Caco-2 (cell line): ENCODE data around the gene MAD1L1. TPM values are rescaled to one million over a fixed set of nuclear protein-coding genes. Genes with fewer than 3 reads are reported as not detected.
"Not testable (repeated sequence)": the region's sequence is repeated elsewhere in the genome, so short reads cannot be mapped to it uniquely, and the experiment has no call there.

Source experiments
- BruUV-seq: library from RNA; stranded (reverse); fragments of 400-500 nt; replicated peaks from 2 replicates; lab custom pipeline; 2021; lab: Mats Ljungman, UMichigan
- CTCF ChIA-PET: fragments of 300-600 bp; sonication (Branson Sonifier 250); formaldehyde crosslinking; loops from one replicate; lab custom pipeline; 2022; ENCODE audit warnings: antibody characterized with exemption; lab: Charles Lee
- POLR2A ChIA-PET: fragments of 300-600 bp; sonication (Branson Sonifier 250); formaldehyde crosslinking; loops from one replicate; lab custom pipeline; 2022; ENCODE audit warnings: antibody characterized with exemption; lab: Charles Lee
- DNase-seq, 2 experiments: peaks; one replicate each; pipeline versions ENCODE4 v3.0.0 to v3.0.0-alpha.2; 2020 to 2022
- H3K27me3 ChIP-seq: replicated peaks from 2 replicates; pipeline ENCODE4 v1.6.0; 2011; ENCODE audit warnings: low read length; ENCODE audit not compliant: control insufficient read depth, insufficient read depth
- H3K36me3 ChIP-seq: 2 replicates; pipeline ENCODE4 v1.5.1; 2011; ENCODE audit warnings: low read length; ENCODE audit not compliant: control insufficient read depth, insufficient read depth
- H3K4me1 ChIP-seq: fragments of 250-450 bp; sonication (Bioruptor Pico); 2 replicates; pipeline ENCODE4 v1.5.1; 2020; ENCODE audit warnings: mild to moderate bottlenecking
- H3K4me3 ChIP-seq: 2 replicates; pipeline ENCODE4 v1.5.1; 2011; ENCODE audit warnings: low read depth, mild to moderate bottlenecking, control low read depth, low read length
- H3K9me3 ChIP-seq: fragments of 250-450 bp; sonication (Bioruptor Pico); 2 replicates; pipeline ENCODE4 v1.5.1; 2020; ENCODE audit warnings: mild to moderate bottlenecking, moderate library complexity
- H3K27ac Mint-ChIP-seq: one replicate; pipeline ENCODE4 v1.8.0; 2022; ENCODE audit warnings: mixed read lengths; ENCODE audit not compliant: unreplicated experiment
- H3K27me3 Mint-ChIP-seq: one replicate; pipeline ENCODE4 v1.8.0; 2022; ENCODE audit warnings: mixed read lengths; ENCODE audit not compliant: insufficient read depth, unreplicated experiment
- H3K36me3 Mint-ChIP-seq: one replicate; pipeline ENCODE4 v1.8.0; 2022; ENCODE audit warnings: mild to moderate bottlenecking, mixed read lengths; ENCODE audit not compliant: insufficient read depth, unreplicated experiment
- H3K4me1 Mint-ChIP-seq: one replicate; pipeline ENCODE4 v1.8.0; 2022; ENCODE audit warnings: low read depth, mixed read lengths; ENCODE audit not compliant: unreplicated experiment
- H3K4me3 Mint-ChIP-seq: one replicate; pipeline ENCODE4 v1.8.0; 2022; ENCODE audit warnings: mild to moderate bottlenecking, moderate library complexity, mixed read lengths; ENCODE audit not compliant: unreplicated experiment
- H3K9me3 Mint-ChIP-seq: one replicate; pipeline ENCODE4 v1.8.0; 2022; ENCODE audit warnings: mixed read lengths; ENCODE audit not compliant: unreplicated experiment
- intact Hi-C: fragments of 100-400 bp; cut with micrococcal nuclease; formaldehyde crosslinking; loops from one replicate; pipeline ENCODE4 v1.10.0; 2022; ENCODE audit not compliant: unreplicated experiment
- total RNA-seq: library from RNA; stranded (reverse); gene quantifications from 2 replicates; pipeline ENCODE4 v1.2.3, GENCODE V29; 2022
- TF ChIP-seq, protein P1 (sequence below), 2 experiments: fragments of 200-600 bp in 1 of 2; IDR thresholded peaks; 1 replicate in 1 of 2; 2 replicates in 1 of 2; pipeline versions ENCODE4 v1.5.1 to v1.8.0; 2011 to 2022; ENCODE audit warnings: antibody characterized with exemption in 1 of 2, control low read depth in 1 of 2, inconsistent platforms in 1 of 2, low read depth in 1 of 2, low read length in 1 of 2, mild to moderate bottlenecking in 1 of 2, moderate library complexity in 1 of 2; ENCODE audit not compliant: insufficient read depth in 1 of 2, severe bottlenecking in 1 of 2, unreplicated experiment in 1 of 2

Gene MAD1L1
- total RNA-seq, 1 experiment from 2014 or later, result 58.6 TPM

DNA sequence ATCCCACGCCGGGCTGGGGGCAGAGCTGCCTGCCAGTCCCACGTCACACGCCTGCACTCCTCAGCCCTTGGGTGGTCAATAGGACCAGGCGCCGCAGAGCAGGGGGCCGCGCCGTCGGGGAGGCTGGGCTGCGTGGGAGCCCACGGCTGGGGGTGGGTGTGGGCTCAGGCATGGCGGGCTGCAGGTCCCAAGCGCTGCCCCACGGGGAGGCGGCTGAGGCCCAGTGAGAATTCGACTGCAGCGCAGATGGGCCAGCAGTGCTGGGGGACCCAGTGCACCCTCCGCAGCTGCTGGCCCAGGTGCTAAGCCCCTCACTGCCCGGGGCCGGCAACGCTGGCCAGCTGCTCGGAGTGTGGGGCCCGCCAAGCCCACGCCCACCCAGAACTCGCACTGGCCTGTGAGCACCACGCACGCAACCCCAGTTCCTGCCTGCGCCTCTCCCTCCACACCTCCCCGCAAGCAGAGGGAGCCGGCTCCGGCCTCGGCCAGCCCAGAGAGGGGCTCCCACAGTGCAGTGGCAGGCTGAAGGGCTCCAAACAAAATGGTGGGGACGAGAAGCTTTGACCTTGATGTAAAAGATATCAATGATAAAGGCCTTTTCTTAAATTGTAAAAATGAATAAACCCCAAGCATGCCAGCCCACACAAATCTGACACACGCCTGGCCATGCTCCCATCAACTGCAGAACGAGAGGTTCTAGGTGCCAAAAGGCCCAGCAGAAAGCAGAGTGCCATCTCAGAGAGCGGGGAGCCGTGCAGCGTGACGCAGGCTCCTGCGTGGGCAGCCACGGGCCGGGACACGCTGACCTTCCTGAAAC lies 255.5 kb downstream of the MAD1L1 start:
- Histone ChIP-seq H3K36me3 (peaks cover 2% of the 10 kb centered on the region), H3K4me1 (no peaks in the 10 kb centered on the region), H3K27me3 (no peaks in the 10 kb centered on the region), H3K9me3 (no peaks in the 10 kb centered on the region; the same call in 1 of the 2 replicates), H3K4me3 (no peak overlapping the region)
- ChIA-PET CTCF (no interaction called here), POLR2A (no interaction called here)
- H3K36me3 Mint-ChIP-seq, result peaks cover 55% of the 10 kb centered on the region
- H3K9me3 Mint-ChIP-seq, result peaks cover 8% of the 10 kb centered on the region
- no peak overlapping the region for H3K27ac Mint-ChIP-seq
- H3K27me3 Mint-ChIP-seq, result no peaks in the 10 kb centered on the region
- no TSS peak for BruUV-seq
- peak in 1 of 2 experiments; percentile 23 for DNase-seq
- no peaks in the 10 kb centered on the region for H3K4me1 Mint-ChIP-seq
- TF ChIP-seq, protein P1, sequence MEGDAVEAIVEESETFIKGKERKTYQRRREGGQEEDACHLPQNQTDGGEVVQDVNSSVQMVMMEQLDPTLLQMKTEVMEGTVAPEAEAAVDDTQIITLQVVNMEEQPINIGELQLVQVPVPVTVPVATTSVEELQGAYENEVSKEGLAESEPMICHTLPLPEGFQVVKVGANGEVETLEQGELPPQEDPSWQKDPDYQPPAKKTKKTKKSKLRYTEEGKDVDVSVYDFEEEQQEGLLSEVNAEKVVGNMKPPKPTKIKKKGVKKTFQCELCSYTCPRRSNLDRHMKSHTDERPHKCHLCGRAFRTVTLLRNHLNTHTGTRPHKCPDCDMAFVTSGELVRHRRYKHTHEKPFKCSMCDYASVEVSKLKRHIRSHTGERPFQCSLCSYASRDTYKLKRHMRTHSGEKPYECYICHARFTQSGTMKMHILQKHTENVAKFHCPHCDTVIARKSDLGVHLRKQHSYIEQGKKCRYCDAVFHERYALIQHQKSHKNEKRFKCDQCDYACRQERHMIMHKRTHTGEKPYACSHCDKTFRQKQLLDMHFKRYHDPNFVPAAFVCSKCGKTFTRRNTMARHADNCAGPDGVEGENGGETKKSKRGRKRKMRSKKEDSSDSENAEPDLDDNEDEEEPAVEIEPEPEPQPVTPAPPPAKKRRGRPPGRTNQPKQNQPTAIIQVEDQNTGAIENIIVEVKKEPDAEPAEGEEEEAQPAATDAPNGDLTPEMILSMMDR (IDR thresholded peaks at IDR 0.05; ENCODE audit: insufficient read depth in 1 of 2, low read depth in 1 of 2, low read length in 1 of 2, severe bottlenecking in 1 of 2, unreplicated experiment in 1 of 2), result no peak
- no peak overlapping the region for H3K4me3 Mint-ChIP-seq
- intact Hi-C loops, result no loop called here

DNA sequence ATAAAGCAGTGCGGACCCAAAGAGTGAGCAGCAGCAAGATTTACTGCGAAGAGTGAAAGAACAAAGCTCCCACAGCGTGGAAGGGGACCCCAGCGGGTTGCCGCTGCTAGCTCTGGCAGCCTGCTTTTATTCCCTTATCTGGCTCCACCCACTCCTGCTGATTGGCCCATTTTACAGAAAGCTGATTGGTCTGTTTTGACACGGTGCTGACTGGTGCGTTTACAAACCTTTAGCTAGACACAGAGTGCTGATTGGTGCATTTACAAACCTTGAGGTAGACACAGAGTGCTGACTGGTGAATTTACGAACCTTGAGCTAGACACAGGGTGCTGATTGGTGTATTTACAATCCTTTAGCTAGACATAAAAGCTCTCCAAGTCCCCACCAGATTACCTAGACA lies 256.2 kb downstream of the MAD1L1 start:
- peak in 1 of 2 experiments; percentile 28 for DNase-seq
- not testable (repeated sequence) for H3K9me3 Mint-ChIP-seq

DNA sequence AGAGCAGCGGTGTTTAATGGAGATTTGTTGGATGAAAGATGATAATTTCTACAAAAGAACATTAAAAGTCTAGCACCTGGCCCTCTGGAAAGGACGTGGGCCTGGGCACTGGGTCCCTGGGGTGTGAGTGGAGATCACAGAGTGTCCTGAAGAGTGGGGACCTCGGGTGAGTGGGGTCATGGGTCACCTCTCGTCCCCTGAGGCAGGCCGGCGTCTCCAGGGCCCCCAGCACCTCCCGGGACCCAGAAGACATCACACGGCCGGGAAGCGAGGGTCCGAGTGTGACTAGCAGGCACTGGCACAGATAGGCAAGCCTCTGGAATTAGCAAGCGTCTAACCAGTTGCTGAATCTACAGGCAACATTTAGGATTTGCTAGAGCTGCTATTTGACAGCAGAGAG lies 257.2 kb downstream of the MAD1L1 start:
- Histone ChIP-seq H3K36me3 (peaks cover 2% of the 10 kb centered on the region), H3K4me3 (no peak overlapping the region), H3K9me3 (no peaks in the 10 kb centered on the region; the same call in 1 of the 2 replicates), H3K27me3 (no peaks in the 10 kb centered on the region), H3K4me1 (no peaks in the 10 kb centered on the region)
- ChIA-PET POLR2A (no interaction called here), CTCF (no interaction called here)
- no TSS peak for BruUV-seq
- TF ChIP-seq, protein P1 (IDR thresholded peaks at IDR 0.05; ENCODE audit: insufficient read depth in 1 of 2, low read depth in 1 of 2, low read length in 1 of 2, severe bottlenecking in 1 of 2, unreplicated experiment in 1 of 2), result no peak
- H3K4me3 Mint-ChIP-seq, result no peak overlapping the region
- H3K4me1 Mint-ChIP-seq, result no peaks in the 10 kb centered on the region
- intact Hi-C loops, result no loop called here
- H3K27me3 Mint-ChIP-seq, result no peaks in the 10 kb centered on the region
- H3K9me3 Mint-ChIP-seq, result peaks cover 8% of the 10 kb centered on the region
- no peak overlapping the region for H3K27ac Mint-ChIP-seq
- DNase-seq, result peak in 1 of 2 experiments; percentile 18
- H3K36me3 Mint-ChIP-seq, result peaks cover 43% of the 10 kb centered on the region

More for the DNA sequence above, 256.2 kb downstream of the MAD1L1 start:
- BruUV-seq, H3K4me3 Mint-ChIP-seq, H3K27me3 ChIP-seq, H3K36me3 ChIP-seq, intact Hi-C loops, H3K27me3 Mint-ChIP-seq, H3K4me1 ChIP-seq, H3K9me3 ChIP-seq, H3K27ac Mint-ChIP-seq, POLR2A ChIA-PET, H3K4me1 Mint-ChIP-seq, CTCF ChIA-PET, H3K4me3 ChIP-seq: not testable (repeated sequence)
- H3K36me3 Mint-ChIP-seq, result peaks cover 52% of the 10 kb centered on the region
